HG03558 (cell line): Measurements from ENCODE around the gene CTNNBL1.
"Not testable (repeated sequence)": the region's sequence is repeated elsewhere in the genome, so short reads cannot be mapped to it uniquely, and the experiment has no call there.

ENCODE experiments used
- ATAC-seq: cut with Tn5 transposase; IDR thresholded peaks from one replicate; pipeline ENCODE4 v1.9.1; 2021; ENCODE audit warnings: moderate number of reproducible peaks; ENCODE audit not compliant: unreplicated experiment; ENCODE audit errors: extremely low read depth

Gene CTNNBL1

GRCh38 chr20:37693635-37694626 lies at the start of gene CTNNBL1:
CTNNBL1 (plus strand) TSS chr20:37694030; CDS start chr20:37694123, 93 bp downstream.
- peak; percentile 62 for ATAC-seq

DNA sequence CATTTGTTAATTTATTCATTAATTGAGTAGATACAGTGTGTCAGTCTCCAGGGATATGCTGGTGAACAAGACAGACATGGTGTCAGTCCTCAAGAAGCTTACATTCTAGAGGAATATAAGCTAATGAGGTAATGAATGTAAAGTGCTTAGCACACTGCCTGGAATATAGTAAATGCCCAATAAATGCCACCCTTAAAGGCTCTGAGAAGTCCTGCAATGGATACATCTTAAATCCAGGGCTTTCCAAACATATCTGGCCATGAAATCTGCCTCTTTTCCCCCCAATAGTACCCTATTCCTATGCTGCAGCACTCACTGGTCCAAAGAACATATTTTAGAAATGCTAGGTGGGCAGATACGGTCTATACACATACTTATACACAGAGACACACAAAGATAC lies 49.2 kb upstream of the CTNNBL1 start:
- ATAC-seq: no peak

DNA sequence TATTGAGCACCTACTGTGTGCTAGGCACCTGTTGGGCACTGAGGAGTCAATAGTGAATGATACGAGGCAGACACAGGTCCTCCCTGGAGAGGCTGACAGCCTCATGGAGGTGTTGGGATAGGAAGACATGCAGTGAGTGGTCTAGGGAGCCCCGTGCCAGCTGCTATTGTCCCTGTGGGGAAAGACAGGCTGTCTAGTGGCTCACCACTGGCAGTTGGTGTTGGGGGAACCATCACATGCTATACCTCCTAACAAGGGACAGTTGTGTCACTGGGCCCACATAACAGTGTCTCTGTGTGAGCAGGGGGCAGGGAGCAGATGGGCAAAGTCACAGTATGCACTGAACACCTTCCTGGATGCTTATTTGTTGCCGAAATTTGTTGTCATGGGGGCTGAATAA lies 45.9 kb upstream of the CTNNBL1 start:
- ATAC-seq: no peak

DNA sequence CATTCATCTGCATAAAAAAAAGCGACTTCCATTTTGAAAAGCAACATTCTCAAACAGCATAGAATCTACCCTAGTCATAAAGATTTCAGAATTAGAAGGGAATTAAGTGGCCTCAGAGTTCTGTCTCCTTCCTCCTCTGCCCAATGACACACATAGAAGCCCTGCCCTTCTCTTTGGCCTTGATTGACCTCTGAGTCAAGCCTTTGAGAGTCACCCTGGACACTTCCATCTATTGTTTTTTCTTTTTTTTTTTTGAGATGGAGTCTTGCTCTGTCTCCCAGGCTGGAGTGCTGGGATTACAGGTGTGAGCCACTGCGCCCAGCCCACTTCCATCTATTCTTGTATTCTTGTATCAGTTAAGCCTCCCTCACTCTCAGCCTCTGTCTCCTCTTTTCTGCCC lies 44.8 kb upstream of the CTNNBL1 start:
- no peak for ATAC-seq

- ATAC-seq: no peak
Observed at GRCh38 chr20:37649676-37650370, 44.0 kb upstream of the CTNNBL1 start.

DNA sequence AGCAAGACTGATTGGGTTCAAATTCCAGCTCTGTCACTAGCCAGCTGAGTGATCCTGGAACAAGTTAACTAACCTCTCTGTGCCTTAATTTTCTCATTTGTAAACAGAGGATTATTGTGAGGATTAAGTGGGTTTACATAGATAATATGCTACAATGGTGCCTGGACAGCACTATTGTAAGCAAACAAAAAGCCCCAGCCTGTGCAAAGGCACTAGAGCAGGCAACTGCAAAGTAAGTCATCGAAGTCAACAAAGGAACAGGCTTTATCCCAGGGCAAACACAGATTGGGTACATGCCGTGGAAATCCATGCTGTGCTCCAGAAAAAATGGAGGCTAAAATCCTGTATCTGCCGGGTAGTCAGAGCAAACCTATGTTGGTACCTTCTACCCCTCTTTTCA lies 43.2 kb upstream of the CTNNBL1 start:
- no peak for ATAC-seq

- no peak for ATAC-seq
Observed at GRCh38 chr20:37651932-37652331, 41.9 kb upstream of the CTNNBL1 start.

DNA sequence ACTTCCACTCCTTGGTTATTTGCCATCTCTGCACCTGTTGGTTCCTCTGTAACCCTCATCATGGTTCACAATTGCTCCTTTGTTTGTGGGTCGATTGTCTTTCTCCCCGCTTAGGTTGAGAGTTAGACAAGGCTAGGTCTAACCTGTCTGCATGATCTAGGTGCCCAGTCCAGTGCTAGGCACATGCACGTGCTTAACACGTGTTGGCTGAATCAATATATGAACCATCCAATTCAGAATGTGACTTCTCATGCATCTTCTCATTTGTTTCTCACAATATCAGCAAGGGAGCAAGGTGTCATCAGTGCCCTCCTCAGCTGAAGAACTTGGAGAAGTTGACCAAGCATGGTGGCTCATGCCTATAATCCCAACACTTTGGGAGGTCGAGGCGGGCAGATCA lies 36.9 kb upstream of the CTNNBL1 start:
- no peak for ATAC-seq

- no peak for ATAC-seq
Observed at GRCh38 chr20:37657924-37658804, 35.7 kb upstream of the CTNNBL1 start.

- no peak for ATAC-seq
Observed at GRCh38 chr20:37661519-37661918, 32.3 kb upstream of the CTNNBL1 start.

DNA sequence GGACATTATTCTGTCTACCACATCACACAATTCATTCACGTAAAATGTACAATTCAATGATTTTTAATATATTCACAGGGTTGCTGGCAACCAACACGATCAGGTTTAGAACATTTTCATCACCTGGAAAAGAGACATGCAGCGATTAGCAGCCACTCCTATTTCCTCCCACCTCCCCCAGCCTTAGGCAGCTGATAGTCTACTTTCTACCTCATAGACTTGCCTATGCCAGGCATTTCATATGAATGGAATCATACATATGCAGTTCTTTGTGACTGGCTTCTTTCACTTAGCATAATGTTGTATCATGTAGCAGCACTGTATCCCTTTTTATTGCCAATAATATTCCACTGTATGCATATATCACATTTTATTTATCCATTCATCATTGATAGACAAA lies 31.5 kb upstream of the CTNNBL1 start:
- no peak for ATAC-seq

- ATAC-seq: not testable (repeated sequence)
Observed at GRCh38 chr20:37664595-37664994, 29.2 kb upstream of the CTNNBL1 start.

DNA sequence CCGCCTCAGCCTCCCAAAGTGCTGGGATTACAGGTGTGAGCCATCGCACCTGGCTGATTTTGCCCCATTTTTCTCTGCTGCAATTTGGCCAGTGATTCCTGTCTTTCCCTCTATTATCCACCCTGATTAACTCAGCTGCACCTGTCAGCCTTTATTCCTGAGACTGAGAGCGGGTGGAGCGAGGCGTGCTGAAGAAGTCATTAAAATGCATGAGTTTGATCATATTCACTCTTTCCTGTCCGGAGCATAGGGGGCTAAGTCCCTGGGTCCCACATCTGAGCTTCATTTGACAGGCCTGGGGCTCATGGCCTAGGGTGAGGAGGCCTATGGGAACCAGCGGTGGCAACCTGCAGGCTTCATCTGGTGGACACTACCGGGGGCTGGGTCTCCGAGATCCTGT lies 25.7 kb upstream of the CTNNBL1 start:
- ATAC-seq: no peak

GRCh38 chr20:37669062-37669772 lies 24.6 kb upstream of the CTNNBL1 start:
- no peak for ATAC-seq

DNA sequence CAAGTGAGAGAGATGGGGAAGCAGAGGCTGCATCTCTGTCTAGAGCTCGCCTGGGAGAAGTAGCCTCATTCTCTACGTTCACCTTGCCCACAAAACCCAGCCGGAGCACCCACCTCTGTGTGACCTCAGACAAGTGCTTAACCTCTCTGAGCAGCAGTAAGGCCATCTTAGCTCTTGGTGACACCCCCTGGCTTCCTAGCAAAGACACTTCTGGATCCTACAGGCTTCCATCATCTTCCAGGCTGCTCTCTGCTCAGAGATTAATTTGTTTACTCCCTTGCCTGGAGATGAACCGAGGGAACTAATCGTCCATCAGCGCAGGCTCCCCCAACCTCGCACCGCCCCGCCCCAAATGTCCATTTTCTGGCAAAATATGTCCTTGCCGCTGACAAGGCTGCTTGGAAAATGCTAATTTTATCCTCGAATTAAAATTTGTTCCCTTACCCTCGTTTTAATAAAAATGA lies 24.0 kb upstream of the CTNNBL1 start:
- no peak for ATAC-seq

DNA sequence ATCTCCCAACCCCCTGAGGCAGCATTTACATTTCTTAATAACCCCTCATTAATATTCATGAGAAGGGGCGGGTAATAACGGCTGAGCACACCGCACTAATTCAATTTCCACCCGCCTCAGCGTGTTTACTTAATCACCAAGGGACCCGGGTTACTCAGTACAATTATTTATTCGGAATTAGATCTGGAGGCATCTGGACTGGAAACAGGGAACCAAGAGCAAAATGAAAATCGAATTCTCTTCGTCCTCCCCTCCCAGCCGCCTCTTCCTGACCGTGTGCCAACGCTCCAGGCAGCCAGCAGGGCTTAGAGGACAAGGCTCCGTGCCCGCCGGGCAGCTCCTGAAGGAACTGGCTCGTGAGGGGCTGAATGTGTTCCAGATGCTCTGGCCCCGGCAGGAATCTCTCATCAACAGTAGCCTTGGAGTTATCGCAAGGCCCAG lies 23.5 kb upstream of the CTNNBL1 start:
- ATAC-seq: no peak

DNA sequence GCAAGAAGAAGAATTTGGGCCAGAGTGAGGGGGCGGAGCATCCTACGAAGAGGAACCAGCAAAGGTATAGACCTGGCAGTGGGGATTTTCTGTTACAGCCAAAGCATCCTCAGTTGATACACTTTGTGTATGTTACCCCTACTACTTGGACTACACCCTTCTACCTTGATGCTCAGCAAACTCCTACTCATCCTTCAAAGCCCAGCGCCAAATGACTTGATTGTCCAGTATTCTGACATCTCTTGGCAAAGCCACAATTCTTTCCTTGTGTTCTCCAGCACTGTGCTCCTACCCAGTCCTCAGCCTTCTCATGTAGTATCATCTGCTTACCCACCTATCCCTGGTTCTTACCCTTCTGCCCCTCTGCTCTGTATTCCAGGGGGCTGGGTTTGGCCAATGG lies 21.7 kb upstream of the CTNNBL1 start:
- no peak for ATAC-seq

GRCh38 chr20:37673444-37673843 lies 20.4 kb upstream of the CTNNBL1 start:
- ATAC-seq: no peak

DNA sequence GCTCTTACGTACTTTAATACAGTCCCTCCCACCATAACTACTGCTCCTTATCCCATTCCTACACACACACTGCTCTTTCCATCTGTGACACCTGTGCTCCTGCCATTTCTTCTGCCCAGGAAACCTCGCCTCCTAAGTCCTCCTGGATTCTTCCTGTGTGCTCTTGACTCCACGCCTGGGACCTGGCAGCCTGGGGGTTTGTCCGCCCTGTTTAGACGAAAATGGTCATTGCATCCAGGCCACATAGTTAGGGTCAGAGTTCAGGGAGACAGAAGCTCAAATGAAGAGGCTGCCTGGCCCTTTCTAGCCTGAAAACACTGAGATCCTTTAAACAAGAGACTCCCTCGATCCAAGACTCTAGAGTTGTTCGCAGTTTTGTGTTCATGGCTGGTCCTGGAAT lies 17.4 kb upstream of the CTNNBL1 start:
- ATAC-seq: no peak
